Urinary bladder (tissue), 4 donors: ENCODE results near the gene FAM110C. TPM values are rescaled to one million over a fixed set of nuclear protein-coding genes. Genes with fewer than 3 reads are reported as not detected.

Experiments used
- DNase-seq: peaks from one replicate; pipeline ENCODE4 v3.0.0-alpha.2; 2015; ENCODE audit errors: extremely low spot score
- H3K27ac ChIP-seq: one replicate; pipeline ENCODE4 v1.5.1; 2013; ENCODE audit warnings: low read depth, mild to moderate bottlenecking, moderate library complexity
- H3K36me3 ChIP-seq: one replicate; pipeline ENCODE4 v1.6.1; 2013; ENCODE audit warnings: mild to moderate bottlenecking, moderate library complexity; ENCODE audit not compliant: insufficient read depth
- H3K4me1 ChIP-seq: one replicate; pipeline ENCODE4 v1.6.1; 2013; ENCODE audit warnings: mild to moderate bottlenecking, moderate library complexity; ENCODE audit not compliant: insufficient read depth
- H3K4me3 ChIP-seq: one replicate; pipeline ENCODE4 v1.5.1; 2013; ENCODE audit warnings: low read depth, low read length
- WGBS: extraction: QIAGEN DNeasy Blood & Tissue Kit; methylation state at CpG from one replicate; pipeline ENCODE4 v1.1.7; 2013; 5-methylcytosine and 5-hydroxymethylcytosine counted together
- polyA plus RNA-seq: library from polyadenylated mRNA; stranded (reverse); fragments of 200-250 nt; gene quantifications from one replicate; pipeline ENCODE4 v1.2.3, GENCODE V29; 2013
- total RNA-seq: library from RNA; depleted of rRNA; stranded (reverse); fragments of >200 nt; gene quantifications from one replicate; pipeline ENCODE4 v1.2.3, GENCODE V29; 2014
- donor health status: healthy with polysubstance abuse.
- donor health status: healthy.

FAM110C gene
- total and polyA plus RNA-seq, 2 donors, result 3.8 to 10.8 TPM

GRCh38 chr2:10222-10875, 36.0 kb downstream of the FAM110C start:
- WGBS, result 63% methylated on average over 30 of the region's 42 CpGs
- H3K36me3 ChIP-seq, result no peaks in the 10 kb centered on the region
- H3K4me3 ChIP-seq, result no peak overlapping the region
- no peak for DNase-seq
- H3K4me1 ChIP-seq, result no peaks in the 10 kb centered on the region
- no peak overlapping the region for H3K27ac ChIP-seq

Other genes with a start within 250 kb of the FAM110C start
- gene SH3YL1, start 217.5 kb upstream of the FAM110C start, total RNA-seq, result 155 TPM
- gene SH3YL1, start 217.5 kb upstream of the FAM110C start, polyA plus RNA-seq, result 24.5 TPM
- gene ACP1, start 218.4 kb upstream of the FAM110C start, total RNA-seq, result 132 TPM
- 84.5 TPM for gene ACP1, start 218.4 kb upstream of the FAM110C start, polyA plus RNA-seq
- gene ALKAL2, start 241.6 kb upstream of the FAM110C start, total RNA-seq, result 6.7 TPM
- gene ALKAL2, start 241.6 kb upstream of the FAM110C start, polyA plus RNA-seq, result 14.5 TPM